IMR-90 (cell line): Measurements from ENCODE around the gene COL23A1. TPM values are rescaled to one million over a fixed set of nuclear protein-coding genes. Genes with fewer than 3 reads are reported as not detected.

Source experiments
- ATAC-seq: fragments of 200-7000 bp; cut with Tn5 transposase; 2 replicates; pipeline ENCODE4 v1.9.1; 2020; ENCODE audit warnings: low read depth, mild to moderate bottlenecking, moderate library complexity
- BruUV-seq: library from RNA; stranded (reverse); fragments of 400-500 nt; replicated peaks from 2 replicates; lab custom pipeline; 2021; lab: Mats Ljungman, UMichigan
- CTCF ChIA-PET: fragments of 300-600 bp; formaldehyde crosslinking; extraction: SDS; loops from one replicate; lab custom pipeline; 2021; ENCODE audit warnings: antibody characterized with exemption; lab: Yijun Ruan, JAX
- POLR2A ChIA-PET: fragments of 300-600 bp; sonication (Branson Sonifier 250); formaldehyde crosslinking; loops from one replicate; lab custom pipeline; 2022; ENCODE audit warnings: antibody characterized with exemption; ENCODE audit not compliant: unreplicated experiment; lab: Charles Lee
- DNase-seq: peaks from one replicate; pipeline ENCODE4 v3.0.0; 2013
- H2AFZ ChIP-seq: replicated peaks from 2 replicates; pipeline ENCODE3; 2013; ENCODE audit warnings: low read length, mild to moderate bottlenecking; ENCODE audit not compliant: poor library complexity
- H2AK5ac ChIP-seq: 2 replicates; pipeline ENCODE4 v1.6.1; 2013; ENCODE audit warnings: low read depth, low read length, inconsistent platforms
- H2AK9ac ChIP-seq: replicated peaks from 2 replicates; pipeline ENCODE3; 2013; ENCODE audit warnings: mild to moderate bottlenecking, low read depth, low read length, moderate library complexity; ENCODE audit not compliant: poor library complexity
- H2BK120ac ChIP-seq: 2 replicates; pipeline ENCODE4 v1.6.1; 2013; ENCODE audit warnings: low read depth, low read length, inconsistent platforms
- H2BK15ac ChIP-seq: 3 replicates; pipeline ENCODE4 v1.6.1; 2013; ENCODE audit warnings: low read depth, low read length, inconsistent platforms
- H2BK20ac ChIP-seq: 2 replicates; pipeline ENCODE4 v1.6.1; 2013; ENCODE audit warnings: low read depth, mild to moderate bottlenecking, inconsistent platforms, low read length, moderate library complexity
- H2BK5ac ChIP-seq: 2 replicates; pipeline ENCODE4 v1.6.1; 2013; ENCODE audit warnings: mild to moderate bottlenecking, low read depth, low read length, inconsistent platforms; ENCODE audit not compliant: poor library complexity, severe bottlenecking
- H3K14ac ChIP-seq: replicated peaks from 2 replicates; pipeline ENCODE4 v1.6.1; 2013; ENCODE audit warnings: low read depth, low read length, inconsistent platforms
- H3K18ac ChIP-seq: 2 replicates; pipeline ENCODE4 v1.6.1; 2013; ENCODE audit warnings: low read depth, low read length, control low read depth
- H3K23ac ChIP-seq: 2 replicates; pipeline ENCODE4 v1.6.1; 2013; ENCODE audit warnings: low read depth, low read length, inconsistent platforms
- H3K27ac ChIP-seq: 2 replicates; pipeline ENCODE4 v1.5.1; 2013; ENCODE audit warnings: mild to moderate bottlenecking, control low read depth, low read length; ENCODE audit not compliant: insufficient read depth
- H3K27me3 ChIP-seq: 2 replicates; pipeline ENCODE4 v1.6.1; 2013; ENCODE audit warnings: low read length; ENCODE audit not compliant: control insufficient read depth, insufficient read depth
- H3K36me3 ChIP-seq: 2 replicates; pipeline ENCODE4 v1.6.1; 2013; ENCODE audit warnings: low read length, mixed read lengths; ENCODE audit not compliant: control insufficient read depth, insufficient read depth
- H3K4ac ChIP-seq: 2 replicates; pipeline ENCODE4 v1.6.1; 2013; ENCODE audit warnings: low read depth, low read length, inconsistent platforms
- H3K4me1 ChIP-seq: 2 replicates; pipeline ENCODE4 v1.6.1; 2013; ENCODE audit warnings: low read length, mixed read lengths; ENCODE audit not compliant: control insufficient read depth, insufficient read depth
- H3K4me2 ChIP-seq: 2 replicates; pipeline ENCODE4 v1.6.1; 2013; ENCODE audit warnings: low read depth, mild to moderate bottlenecking, control low read depth, low read length, moderate library complexity
- H3K4me3 ChIP-seq: 2 replicates; pipeline ENCODE4 v1.5.1; 2013; ENCODE audit warnings: low read depth, mild to moderate bottlenecking, control low read depth, low read length, moderate library complexity; ENCODE audit not compliant: insufficient read depth
- H3K56ac ChIP-seq: 2 replicates; pipeline ENCODE4 v1.6.1; 2013; ENCODE audit warnings: low read length, inconsistent platforms; ENCODE audit not compliant: insufficient read depth; ENCODE audit errors: extremely low read depth
- H3K79me1 ChIP-seq, 2 experiments: 2 replicates each; pipeline ENCODE4 v1.6.1; 2013; ENCODE audit warnings: low read length in 2 of 2, inconsistent platforms in 1 of 2, low read depth in 1 of 2
- H3K9ac ChIP-seq: 2 replicates; pipeline ENCODE4 v1.6.1; 2013; ENCODE audit warnings: low read depth, low read length, control low read depth
- H3K9me1 ChIP-seq: 2 replicates; pipeline ENCODE4 v1.6.1; 2013; ENCODE audit warnings: low read length, inconsistent platforms; ENCODE audit not compliant: insufficient read depth
- H3K9me3 ChIP-seq: 2 replicates; pipeline ENCODE4 v1.6.1; 2013; ENCODE audit warnings: low read length; ENCODE audit not compliant: control insufficient read depth, insufficient read depth
- H4K20me1 ChIP-seq: 2 replicates; pipeline ENCODE4 v1.6.1; 2013; ENCODE audit warnings: low read length, inconsistent platforms; ENCODE audit not compliant: insufficient read depth
- H4K5ac ChIP-seq: 2 replicates; pipeline ENCODE4 v1.6.1; 2013; ENCODE audit warnings: mild to moderate bottlenecking, low read depth, low read length, control low read depth
- H4K8ac ChIP-seq, 2 experiments: 2 replicates each; pipeline ENCODE4 v1.6.1; 2013; ENCODE audit warnings: low read depth in 2 of 2, low read length in 2 of 2, control low read depth in 1 of 2, inconsistent platforms in 1 of 2
- H4K91ac ChIP-seq: 2 replicates; pipeline ENCODE4 v1.6.1; 2013; ENCODE audit warnings: low read depth, low read length, inconsistent platforms; ENCODE audit not compliant: insufficient read depth
- CEBPB ChIP-seq: IDR thresholded peaks from 2 replicates; pipeline ENCODE4 v1.6.1; 2012; ENCODE audit warnings: low read depth, low read length, improper control_type of control experiment
- FOS ChIP-seq: fragments of 150-350 bp; IDR thresholded peaks from 2 replicates; pipeline ENCODE4 v1.6.1; 2016; ENCODE audit warnings: low read depth, low read length
- MAFK ChIP-seq: IDR thresholded peaks from 2 replicates; pipeline ENCODE4 v1.6.1; 2012; ENCODE audit warnings: low read depth, low read length, improper control_type of control experiment
- MAZ ChIP-seq: IDR thresholded peaks from 2 replicates; pipeline ENCODE4 v1.6.1; 2012; ENCODE audit warnings: low read depth, mild to moderate bottlenecking, low read length, improper control_type of control experiment, moderate library complexity, borderline replicate concordance
- MXI1 ChIP-seq: IDR thresholded peaks from 2 replicates; pipeline ENCODE4 v1.6.1; 2012; ENCODE audit warnings: low read depth, mild to moderate bottlenecking, low read length, moderate library complexity, borderline replicate concordance
- NFE2L2 ChIP-seq: fragments of 150-350 bp; IDR thresholded peaks from 2 replicates; pipeline ENCODE4 v1.6.1; 2016; ENCODE audit warnings: low read depth, mild to moderate bottlenecking, low read length
- POLR2A ChIP-seq: IDR thresholded peaks from 2 replicates; pipeline ENCODE4 v1.6.1; 2012; ENCODE audit warnings: mild to moderate bottlenecking, low read depth, low read length
- RFX5 ChIP-seq: IDR thresholded peaks from 2 replicates; pipeline ENCODE4 v1.8.0; 2012; ENCODE audit warnings: low read depth, mild to moderate bottlenecking, low read length, moderate library complexity
- SMC3 ChIP-seq: fragments of 150-350 bp; IDR thresholded peaks from 2 replicates; pipeline ENCODE4 v1.6.1; 2016; ENCODE audit warnings: low read depth, mild to moderate bottlenecking, antibody characterized with exemption, low read length, moderate library complexity
- USF2 ChIP-seq: fragments of 150-350 bp; IDR thresholded peaks from 2 replicates; pipeline ENCODE4 v1.6.1; 2017; ENCODE audit warnings: mild to moderate bottlenecking, antibody characterized with exemption, low read length, low read depth
- WGBS, 2 experiments: methylation state at CpG; one replicate each; pipeline versions ENCODE4 v1.1.5 to v1.1.7; 2013; ENCODE audit warnings: missing lambda C conversion rate in 2 of 2; ENCODE audit not compliant: insufficient read length in 1 of 2; ENCODE audit errors: extremely low coverage in 2 of 2; 5-methylcytosine and 5-hydroxymethylcytosine counted together
- dilution Hi-C: fragments of 300-500 bp; cut with HindIII; formaldehyde crosslinking; loops from one replicate; pipeline ENCODE4 v1.14.3; 2018; ENCODE audit warnings: low sequenced_read_pairs; ENCODE audit not compliant: unreplicated experiment
- in situ Hi-C: fragments of 300-500 bp; cut with MboI; formaldehyde crosslinking; loops from 3 replicates; pipeline ENCODE4 v1.14.3; 2019; ENCODE audit warnings: low sequenced_read_pairs, inconsistent platforms, mixed read lengths
- intact Hi-C: fragments of 100-400 bp; cut with micrococcal nuclease; formaldehyde crosslinking; loops from 2 replicates; pipeline ENCODE4 v1.10.0; 2022
- polyA plus RNA-seq, 3 experiments: library from polyadenylated mRNA; depleted of rRNA; stranded (reverse); fragments of >200 nt; gene quantifications; 2 replicates each; pipeline ENCODE4 v1.2.3, GENCODE V29; 2012; ENCODE audit warnings: low replicate concordance in 1 of 3
- total RNA-seq: library from RNA; depleted of rRNA; stranded (reverse); fragments of >200 nt; gene quantifications from 2 replicates; pipeline ENCODE4 v1.2.3, GENCODE V29; 2012

The COL23A1 gene
- total and polyA plus RNA-seq, 2 of the 4 experiments (the other 2 are of a cell fraction), result not detected

GRCh38 chr5:178466342-178466741 lies 123.9 kb downstream of the COL23A1 start:
- Histone ChIP-seq H2AK9ac (no peak overlapping the region), H2BK15ac (no peak overlapping the region), H3K23ac (no peak overlapping the region), H3K4me2 (no peak overlapping the region), H3K9me3 (0 out of 2 replicates have a peak, but pooled peaks cover 2% of the 10 kb centered on the region), H3K14ac (no peak overlapping the region), H3K79me1 (no peaks in the 10 kb centered on the region), H4K91ac (no peak overlapping the region), H3K27me3 (no peaks in the 10 kb centered on the region), H3K4me1 (peaks cover 3% of the 10 kb centered on the region; the same call in 1 of the 2 replicates), H3K9ac (no peak overlapping the region), H3K27ac (no peak overlapping the region), H3K4me3 (no peak overlapping the region), H2BK120ac (0 out of 2 replicates have a peak overlapping the region, but pooled peaks have one; percentile 23), H2AFZ (no peak overlapping the region), H4K8ac (no peak overlapping the region), H3K4ac (no peak overlapping the region), H2AK5ac (no peak overlapping the region), H3K18ac (no peak overlapping the region), H3K9me1 (0 out of 2 replicates have a peak, but pooled peaks cover 3% of the 10 kb centered on the region), H3K56ac (no peak overlapping the region), H4K5ac (no peak overlapping the region), H2BK5ac (no peak overlapping the region), H4K20me1 (no peaks in the 10 kb centered on the region; the same call in 1 of the 2 replicates), H2BK20ac (no peak overlapping the region), H3K36me3 (no peaks in the 10 kb centered on the region)
- in situ Hi-C loops, result no loop called here
- intact Hi-C loops, result no loop called here
- no TSS peak for BruUV-seq
- ATAC-seq, result no peak
- POLR2A ChIA-PET, result no interaction called here
- DNase-seq, result no peak
- CTCF ChIA-PET, result no interaction called here
- TF ChIP-seq FOS (no peak), SMC3 (no peak), MAZ (no peak), RFX5 (no peak), USF2 (no peak), CEBPB (no peak), POLR2A (no peak), MXI1 (no peak), NFE2L2 (no peak), MAFK (no peak)
- 87% methylated on average over 3 of the region's 6 CpGs; no CpG with 5 or more reads in 1 of the 2 experiments for WGBS, 2 experiments
- dilution Hi-C loops, result no loop called here
